RWPE2 (cell line): ENCODE data around the gene PTPA.
A peak's percentile ranks its signal among the peaks of the same experiment; 100 is the strongest.

ENCODE experiments used
- ATAC-seq: fragments of 200-7000 bp; cut with Tn5 transposase; 3 replicates; pipeline ENCODE4 v1.9.1; 2021; ENCODE audit warnings: low read depth
- DNase-seq: peaks from one replicate; pipeline ENCODE4 v3.0.0-alpha.2; 2020; ENCODE audit warnings: low spot score
- H3K27ac ChIP-seq: fragments of 450-650 bp; 2 replicates; pipeline ENCODE4 v1.5.1; 2017; ENCODE audit warnings: mild to moderate bottlenecking; ENCODE audit not compliant: poor library complexity, severe bottlenecking
- H3K27me3 ChIP-seq: fragments of 250-450 bp; sonication (Bioruptor Pico); 2 replicates; pipeline ENCODE4 v1.5.1; 2021; ENCODE audit warnings: mild to moderate bottlenecking, moderate library complexity; ENCODE audit not compliant: insufficient read depth, poor library complexity, severe bottlenecking
- H3K36me3 ChIP-seq: fragments of 250-450 bp; sonication (Bioruptor Pico); 2 replicates; pipeline ENCODE4 v1.5.1; 2020; ENCODE audit warnings: low read depth, mild to moderate bottlenecking, moderate library complexity
- H3K4me1 ChIP-seq: fragments of 250-450 bp; sonication (Bioruptor Pico); 2 replicates; pipeline ENCODE4 v1.5.1; 2021; ENCODE audit warnings: mild to moderate bottlenecking, moderate library complexity; ENCODE audit not compliant: insufficient read depth, poor library complexity, severe bottlenecking
- H3K4me3 ChIP-seq: fragments of 250-450 bp; sonication (Bioruptor Pico); 2 replicates; pipeline ENCODE4 v1.5.1; 2021; ENCODE audit warnings: mild to moderate bottlenecking, moderate library complexity; ENCODE audit not compliant: severe bottlenecking
- H3K9me3 ChIP-seq: fragments of 250-450 bp; sonication (Bioruptor Pico); 2 replicates; pipeline ENCODE4 v1.5.1; 2021; ENCODE audit warnings: mild to moderate bottlenecking, moderate library complexity; ENCODE audit not compliant: severe bottlenecking
- TF ChIP-seq, protein P1 (sequence below): fragments of 450-650 bp; IDR thresholded peaks from one replicate; pipeline ENCODE4 v1.5.1; 2017; ENCODE audit warnings: mild to moderate bottlenecking, moderate library complexity; ENCODE audit not compliant: poor library complexity, severe bottlenecking

PTPA gene

DNA sequence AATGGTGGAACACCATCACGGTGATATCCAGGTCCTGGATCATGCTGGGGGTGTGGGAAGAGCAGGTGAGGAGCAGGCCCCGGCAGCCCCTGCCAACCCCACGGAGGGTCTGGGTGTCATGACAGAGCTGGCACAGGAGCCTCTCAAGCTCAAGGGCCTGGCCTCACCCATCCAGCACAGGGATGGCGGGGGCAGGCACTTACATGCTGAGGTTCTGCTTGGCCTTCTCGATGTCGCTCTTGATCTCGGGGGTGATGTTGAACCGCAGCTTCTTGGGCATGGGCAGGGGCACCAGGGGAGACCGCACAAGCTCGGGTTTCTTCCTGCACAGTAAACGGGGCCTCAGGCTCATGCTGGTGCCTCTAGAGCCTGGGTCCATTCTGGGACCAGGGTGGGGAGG, 12.9 kb upstream of the PTPA start:
- Histone ChIP-seq H3K27me3 (no peaks in the 10 kb centered on the region), H3K4me3 (no peak overlapping the region), H3K9me3 (no peaks in the 10 kb centered on the region), H3K4me1 (peaks cover 5% of the 10 kb centered on the region), H3K36me3 (no peaks in the 10 kb centered on the region), H3K27ac (no peak overlapping the region)
- ATAC-seq: no peak
- DNase-seq: no peak
- TF ChIP-seq, protein P1, sequence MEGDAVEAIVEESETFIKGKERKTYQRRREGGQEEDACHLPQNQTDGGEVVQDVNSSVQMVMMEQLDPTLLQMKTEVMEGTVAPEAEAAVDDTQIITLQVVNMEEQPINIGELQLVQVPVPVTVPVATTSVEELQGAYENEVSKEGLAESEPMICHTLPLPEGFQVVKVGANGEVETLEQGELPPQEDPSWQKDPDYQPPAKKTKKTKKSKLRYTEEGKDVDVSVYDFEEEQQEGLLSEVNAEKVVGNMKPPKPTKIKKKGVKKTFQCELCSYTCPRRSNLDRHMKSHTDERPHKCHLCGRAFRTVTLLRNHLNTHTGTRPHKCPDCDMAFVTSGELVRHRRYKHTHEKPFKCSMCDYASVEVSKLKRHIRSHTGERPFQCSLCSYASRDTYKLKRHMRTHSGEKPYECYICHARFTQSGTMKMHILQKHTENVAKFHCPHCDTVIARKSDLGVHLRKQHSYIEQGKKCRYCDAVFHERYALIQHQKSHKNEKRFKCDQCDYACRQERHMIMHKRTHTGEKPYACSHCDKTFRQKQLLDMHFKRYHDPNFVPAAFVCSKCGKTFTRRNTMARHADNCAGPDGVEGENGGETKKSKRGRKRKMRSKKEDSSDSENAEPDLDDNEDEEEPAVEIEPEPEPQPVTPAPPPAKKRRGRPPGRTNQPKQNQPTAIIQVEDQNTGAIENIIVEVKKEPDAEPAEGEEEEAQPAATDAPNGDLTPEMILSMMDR: no peak

DNA sequence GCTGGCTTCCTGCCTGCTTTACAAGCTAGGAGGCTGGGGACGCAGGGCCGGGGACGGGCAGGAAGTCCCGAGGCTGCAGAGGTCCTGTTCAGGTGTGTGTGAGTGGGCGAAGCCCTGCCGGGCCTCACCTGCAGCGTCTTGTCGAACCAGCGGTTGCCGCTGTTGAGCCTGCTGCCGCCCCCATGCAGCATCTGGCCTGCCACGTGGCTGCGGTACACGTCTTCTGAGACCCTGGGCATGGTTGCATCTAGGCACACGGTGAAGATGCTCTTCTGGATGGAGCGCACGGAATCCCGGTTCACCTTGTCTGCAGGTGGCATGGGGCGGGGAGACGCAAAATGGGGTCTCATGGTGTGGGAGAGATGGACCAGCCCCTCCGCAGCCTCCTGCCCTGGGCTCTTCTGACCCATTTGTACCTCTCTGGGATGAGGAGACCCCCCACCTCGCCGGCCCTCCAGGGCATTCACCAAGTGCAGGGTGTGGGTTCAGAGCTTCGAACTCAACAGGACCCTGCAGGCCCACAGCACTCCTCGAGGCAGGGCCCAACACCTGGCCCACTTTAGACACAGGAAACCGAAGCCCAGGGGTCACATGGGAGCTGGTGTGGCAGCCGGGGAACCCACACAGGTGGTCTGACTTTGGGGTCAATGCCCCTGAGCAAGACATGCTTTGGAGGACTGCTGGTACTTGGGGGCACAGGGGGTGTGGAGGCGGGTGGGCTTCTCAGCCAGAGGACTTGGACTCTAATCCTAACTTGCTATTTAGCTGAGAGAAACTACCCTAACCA, 10.6 kb upstream of the PTPA start:
- peaks cover 5% of the 10 kb centered on the region for H3K4me1 ChIP-seq
- H3K4me3 ChIP-seq: no peak overlapping the region
- DNase-seq (no peak), ATAC-seq (no peak)
- TF ChIP-seq, protein P1: no peak
- no peak overlapping the region for H3K27ac ChIP-seq
- H3K36me3 ChIP-seq: no peaks in the 10 kb centered on the region
- no peaks in the 10 kb centered on the region for H3K9me3 ChIP-seq
- H3K27me3 ChIP-seq: no peaks in the 10 kb centered on the region

DNA sequence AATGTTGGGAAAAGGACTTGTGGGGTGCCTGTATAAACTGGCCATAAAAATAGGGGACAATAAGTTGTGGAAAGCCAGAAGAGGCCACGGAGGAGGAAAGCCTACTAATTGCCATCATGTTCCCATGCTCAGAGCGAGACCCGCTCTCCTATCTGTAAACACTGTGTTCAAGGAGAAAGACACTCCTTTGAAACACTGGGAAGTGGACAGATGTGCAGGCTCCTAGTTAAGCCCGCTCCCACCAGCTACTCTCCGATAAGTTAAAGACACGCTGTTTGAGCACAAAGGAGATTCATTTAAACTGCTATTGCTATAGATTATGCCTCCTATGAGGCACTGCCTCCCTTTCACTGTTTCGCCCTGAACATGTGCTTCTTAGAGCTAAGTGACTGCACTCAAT, 9.9 kb upstream of the PTPA start:
- TF ChIP-seq, protein P1: no peak
- Histone ChIP-seq H3K4me3 (no peak overlapping the region), H3K27me3 (no peaks in the 10 kb centered on the region), H3K27ac (no peak overlapping the region), H3K36me3 (no peaks in the 10 kb centered on the region), H3K4me1 (peaks cover 5% of the 10 kb centered on the region), H3K9me3 (no peaks in the 10 kb centered on the region)
- DNase-seq (no peak), ATAC-seq (no peak)

DNA sequence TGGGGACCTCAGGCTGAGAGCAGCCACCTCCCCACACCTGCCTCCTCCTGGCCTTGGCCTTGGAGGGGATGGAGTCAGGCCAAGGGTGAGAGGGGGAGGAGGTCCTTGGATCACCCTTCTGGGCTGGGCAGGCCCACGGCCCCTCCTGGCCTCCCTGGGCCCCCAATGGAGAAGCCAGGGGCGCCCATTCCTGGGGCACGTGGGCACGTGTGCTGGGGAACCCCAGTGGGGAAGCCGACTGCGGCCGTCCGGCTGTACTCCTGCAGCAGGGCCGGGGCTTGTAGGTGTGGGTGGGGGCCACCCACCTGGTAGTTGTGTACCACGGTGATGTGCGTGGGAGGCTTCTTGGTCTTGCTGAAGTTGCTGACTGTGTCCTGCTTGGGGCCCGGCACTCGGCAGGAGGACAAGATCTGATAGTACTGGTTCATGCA, 9.1 kb upstream of the PTPA start:
- H3K4me3 ChIP-seq: no peak overlapping the region
- TF ChIP-seq, protein P1: no peak
- no peak for ATAC-seq
- no peak overlapping the region for H3K27ac ChIP-seq
- no peak for DNase-seq
- H3K4me1 ChIP-seq: peaks cover 5% of the 10 kb centered on the region
- no peaks in the 10 kb centered on the region for H3K9me3 ChIP-seq
- no peaks in the 10 kb centered on the region for H3K27me3 ChIP-seq
- H3K36me3 ChIP-seq: no peaks in the 10 kb centered on the region

DNA sequence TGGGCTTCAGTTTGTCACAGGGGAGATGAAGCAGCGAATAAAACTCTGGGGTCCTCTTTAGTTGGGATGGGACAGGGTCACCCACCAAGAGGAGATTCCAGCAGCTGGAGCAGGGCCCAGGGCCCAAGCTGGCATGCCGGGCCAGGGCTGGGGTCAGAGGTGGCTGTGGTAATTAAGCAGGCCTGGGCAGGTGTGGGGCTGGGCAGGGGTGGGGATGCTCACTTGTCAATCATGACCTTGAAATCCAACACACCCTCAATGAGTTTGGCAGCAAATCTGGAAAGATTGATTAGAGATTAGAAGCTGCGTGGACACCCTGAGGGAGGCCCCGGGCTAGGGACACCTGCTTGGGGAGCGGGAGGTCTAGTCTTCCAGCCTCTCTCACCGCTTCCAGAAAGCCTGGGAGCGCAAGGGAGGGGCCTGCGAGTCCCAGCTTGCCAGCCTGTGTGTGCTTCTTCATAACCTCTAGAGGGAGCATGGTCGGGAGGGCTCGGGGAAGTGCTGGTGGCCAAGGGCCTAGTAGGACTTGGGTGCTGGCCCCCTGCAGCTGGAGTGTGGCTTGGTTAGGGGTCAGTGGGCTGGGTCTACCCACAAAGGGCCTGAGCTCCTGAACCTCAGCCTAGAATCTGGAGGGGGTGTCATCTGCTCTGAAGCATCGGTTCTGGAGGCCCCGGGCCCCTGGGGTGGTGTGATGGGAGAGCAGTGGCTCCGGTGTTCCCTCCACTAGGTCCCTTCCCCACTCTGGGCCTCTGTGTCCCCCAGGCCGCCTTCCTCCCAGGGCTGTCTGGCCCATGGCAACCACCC, 8.2 kb upstream of the PTPA start:
- TF ChIP-seq, protein P1: peak; percentile 70
- peaks cover 5% of the 10 kb centered on the region for H3K4me1 ChIP-seq
- H3K27ac ChIP-seq: no peak overlapping the region
- no peaks in the 10 kb centered on the region for H3K27me3 ChIP-seq
- DNase-seq (no peak), ATAC-seq (peak; percentile 92)
- H3K36me3 ChIP-seq: no peaks in the 10 kb centered on the region
- no peak overlapping the region for H3K4me3 ChIP-seq
- H3K9me3 ChIP-seq: no peaks in the 10 kb centered on the region
